NCI-H1092 (cell line): ENCODE results near the gene CYTH2.

ENCODE experiments used
- DNase-seq: peaks from one replicate; lab custom pipeline; 2025; lab: John Stamatoyannopoulos, UW

CYTH2 gene

GRCh38 chr19:48493718-48494401, 24.7 kb downstream of the CYTH2 start:
- no peak for DNase-seq

- DNase-seq = no peak
Measured at GRCh38 chr19:48495396-48495795, 26.2 kb downstream of the CYTH2 start.

DNA sequence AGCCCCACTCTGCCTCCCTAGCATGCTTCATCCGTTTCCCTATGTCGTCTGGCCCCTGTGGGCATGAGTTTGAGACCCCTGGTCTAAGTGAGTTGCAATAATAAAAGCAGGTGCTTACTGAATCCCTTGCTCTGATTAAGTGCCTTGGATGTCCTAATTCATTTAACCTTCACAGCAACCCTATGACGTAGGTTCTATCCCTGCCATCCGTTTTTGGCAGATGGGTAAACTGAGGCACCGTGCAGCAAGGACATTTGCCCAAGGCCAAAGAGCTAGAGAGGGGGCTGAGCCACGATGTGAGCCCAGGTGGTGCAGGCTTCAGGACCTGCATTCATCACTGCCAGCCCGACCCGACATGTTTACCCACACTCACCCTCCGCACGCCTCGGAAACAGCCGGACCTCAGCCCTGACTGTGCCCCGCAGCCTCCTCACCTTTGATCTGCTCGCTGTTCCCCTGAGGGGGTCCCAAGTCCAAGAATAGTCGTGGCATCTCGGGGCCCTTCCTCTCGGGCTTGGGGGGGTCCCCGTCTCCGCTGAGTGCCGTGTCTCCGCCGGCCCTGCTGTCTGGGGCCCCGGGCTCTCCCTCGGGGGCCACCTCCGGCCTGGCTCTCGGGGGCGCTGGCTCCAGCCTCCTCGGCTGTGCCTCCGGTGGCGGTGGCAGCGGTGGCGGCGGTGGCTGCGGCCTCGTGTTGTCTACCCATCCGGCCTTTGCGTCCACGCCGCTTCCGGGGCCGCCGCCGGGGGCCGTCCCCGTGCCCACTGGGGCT, 28.0 kb downstream of the CYTH2 start:
- DNase-seq = no peak

- DNase-seq = no peak
Measured at GRCh38 chr19:48497728-48498594, 28.8 kb downstream of the CYTH2 start.

DNA sequence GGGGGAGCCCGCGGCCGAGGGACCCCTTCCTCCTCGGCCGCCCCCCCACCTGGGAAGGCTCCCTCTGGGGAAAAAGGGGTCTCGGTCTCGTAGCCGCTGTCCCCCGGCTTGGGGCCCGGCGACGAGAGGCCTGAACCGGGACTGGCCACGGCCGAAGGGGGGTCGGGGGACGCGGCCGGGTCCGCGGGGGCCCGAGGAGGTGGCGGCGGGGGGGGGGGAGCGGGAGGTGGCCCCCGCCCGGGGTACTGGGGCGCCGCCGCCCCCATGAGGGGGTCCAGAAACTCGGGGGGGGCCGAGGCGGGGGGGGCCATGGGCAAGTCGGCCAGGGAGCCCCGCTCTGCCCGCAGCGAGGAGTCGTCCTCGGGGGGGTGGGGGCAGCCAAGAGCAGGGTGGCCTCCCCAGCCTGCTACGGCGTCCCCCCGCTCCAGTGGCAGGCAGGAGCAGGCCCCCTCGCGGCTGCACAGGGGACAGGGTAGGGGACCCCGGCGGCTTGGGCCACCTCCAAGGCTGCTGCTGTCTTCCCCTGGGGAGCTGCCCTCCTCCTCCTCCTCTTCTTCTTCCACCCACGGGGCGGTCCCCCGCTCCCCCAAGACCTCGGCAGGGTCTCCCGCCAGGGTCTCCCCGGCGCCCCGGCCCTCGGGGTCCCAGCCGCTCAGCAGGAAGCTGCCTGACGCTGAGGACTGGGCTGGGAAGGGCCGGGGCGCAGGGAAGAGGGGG, 29.6 kb downstream of the CYTH2 start:
- DNase-seq = no peak

DNA sequence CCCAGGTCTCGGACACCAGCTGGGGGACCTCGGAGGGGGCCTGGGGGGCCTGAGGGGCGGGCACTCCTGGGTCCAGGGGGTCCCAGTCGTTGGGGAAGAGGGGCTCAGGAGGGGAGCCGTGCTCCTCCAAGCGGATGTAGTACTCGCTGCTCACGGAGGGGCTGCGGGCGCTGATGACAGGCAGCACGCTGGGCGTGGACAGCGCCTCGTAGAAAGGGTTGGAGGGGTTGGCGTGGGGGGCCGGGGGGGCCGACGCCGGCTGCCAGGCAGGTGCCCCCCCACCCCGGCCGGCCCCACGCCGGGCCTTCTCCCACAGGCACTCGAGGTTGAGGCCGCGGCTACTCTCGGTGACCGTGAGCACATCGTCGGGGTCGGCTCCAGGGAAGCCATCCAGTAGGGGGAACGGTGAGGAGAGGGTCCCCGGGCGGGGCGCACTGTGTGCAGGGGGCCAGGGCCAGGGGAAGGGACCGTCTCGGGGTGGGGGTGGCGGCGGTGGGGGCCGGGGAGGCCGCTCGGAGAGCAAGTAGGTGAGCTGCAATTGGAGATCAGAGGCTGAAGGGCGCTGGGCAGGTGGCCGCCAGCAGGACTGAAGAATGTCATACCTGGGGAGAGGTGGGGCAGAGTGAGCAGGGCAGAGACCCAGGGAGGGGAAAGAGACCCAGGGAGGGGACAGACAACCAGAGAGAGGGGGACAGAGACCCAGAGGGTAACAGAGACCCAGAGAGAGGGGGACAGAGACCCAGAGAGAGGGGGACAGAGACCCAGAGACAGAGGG, 30.3 kb downstream of the CYTH2 start:
- DNase-seq = no peak

DNA sequence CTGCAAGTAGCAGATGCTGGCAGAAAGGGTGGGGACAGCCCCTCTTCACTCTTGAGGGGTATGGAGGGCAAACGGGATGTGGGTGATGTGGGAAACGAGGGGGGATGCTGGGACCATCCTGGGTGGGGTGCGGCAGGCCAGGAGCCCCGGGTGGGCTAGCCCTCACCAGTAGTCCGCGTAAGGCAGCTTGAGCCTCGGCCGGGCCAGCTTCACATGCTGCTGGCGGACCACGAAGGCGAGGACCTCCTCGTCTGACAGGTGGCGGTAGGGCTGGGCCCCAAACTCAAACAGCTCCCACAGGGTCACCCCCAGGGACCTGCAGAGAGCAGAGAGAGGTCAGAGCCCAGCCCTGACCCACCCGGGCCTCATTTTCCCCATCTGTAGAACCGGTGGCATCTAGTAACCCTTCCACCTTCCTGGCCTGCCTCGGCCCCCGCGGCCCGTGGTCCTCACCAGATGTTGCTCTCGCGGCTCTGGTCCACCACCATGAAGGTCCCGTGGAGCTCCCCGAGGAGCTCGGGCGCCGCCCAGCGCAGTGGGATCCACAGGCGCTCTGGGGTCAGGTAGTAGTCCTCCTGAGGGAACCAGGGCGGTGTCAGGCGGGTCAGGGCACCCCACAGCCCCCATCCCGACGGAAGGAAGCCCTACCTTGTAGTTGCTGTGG, 31.8 kb downstream of the CYTH2 start:
- DNase-seq = no peak

DNA sequence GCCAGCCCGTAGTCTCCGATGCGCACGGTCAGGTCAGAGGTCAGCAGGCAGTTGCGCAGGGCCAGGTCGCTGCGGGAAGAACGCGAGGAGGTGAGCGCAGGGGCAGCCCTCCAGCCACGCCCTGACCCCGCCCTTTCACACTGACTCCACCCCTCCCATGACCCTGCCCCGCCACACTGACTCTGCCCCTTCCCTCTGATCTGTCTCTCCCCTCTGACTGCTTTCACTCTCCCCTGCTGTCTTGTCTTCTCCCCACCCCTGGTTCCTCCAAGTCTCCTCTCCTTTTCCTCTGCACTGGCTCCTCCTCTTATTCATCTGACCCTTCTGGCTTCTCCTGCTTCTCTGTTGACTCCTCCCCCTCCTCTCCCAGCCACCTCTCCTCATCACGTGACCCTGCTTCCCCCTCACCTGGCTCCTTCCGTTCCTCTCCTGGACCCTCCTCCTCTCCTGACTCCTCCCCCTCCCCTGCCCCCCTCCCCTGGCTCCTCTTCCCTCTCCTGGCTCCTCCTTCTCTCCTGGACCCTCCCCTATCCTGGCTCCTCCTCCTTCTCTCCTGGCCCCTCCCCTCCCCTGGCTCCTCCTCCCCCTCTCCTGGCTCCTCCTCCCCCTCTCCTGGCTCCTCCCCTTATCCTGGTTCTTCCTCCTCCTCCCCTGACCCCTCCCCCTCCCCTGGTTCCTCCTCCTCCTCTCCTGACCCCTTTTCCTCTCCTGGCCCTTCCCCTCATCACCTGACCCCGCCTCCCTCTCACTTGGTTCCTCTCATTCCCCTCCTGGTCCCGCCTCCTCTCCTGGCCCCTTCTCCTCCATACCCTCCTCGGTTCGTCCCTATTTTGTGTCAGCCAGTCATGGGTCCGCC, 32.6 kb downstream of the CYTH2 start:
- DNase-seq = no peak

DNA sequence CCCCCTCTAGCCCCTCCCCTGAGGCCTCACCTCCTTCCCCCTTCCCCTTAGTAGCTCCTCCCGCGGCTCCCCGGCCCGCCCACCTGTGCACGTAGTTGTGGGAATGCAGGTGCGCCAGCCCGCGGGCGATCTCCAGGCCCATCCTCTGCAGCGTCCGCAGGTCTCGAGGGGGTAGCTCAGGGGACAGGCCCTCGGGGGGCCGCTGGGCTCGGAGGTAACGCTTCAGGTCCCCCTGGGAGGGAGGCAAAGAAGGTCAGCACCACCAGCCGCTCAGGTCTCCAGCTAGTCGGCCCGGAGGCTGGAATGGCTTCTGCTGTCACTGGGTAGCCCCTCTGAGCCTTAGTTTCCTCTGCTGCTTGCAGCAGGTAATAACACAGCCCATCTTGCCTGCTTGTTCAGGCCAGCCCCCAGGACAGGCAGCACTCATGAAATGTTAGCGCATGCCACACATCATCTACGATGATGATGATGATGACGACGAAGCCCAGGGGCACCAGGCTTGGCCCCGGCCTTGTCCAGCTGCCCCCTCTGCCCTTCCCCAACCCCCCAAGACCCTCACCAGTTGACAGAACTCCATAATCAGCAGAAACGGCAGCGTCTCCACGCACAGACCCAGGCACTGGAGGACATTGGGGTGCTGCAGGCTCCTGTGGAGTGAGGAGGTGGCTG, 33.3 kb downstream of the CYTH2 start:
- no peak for DNase-seq

DNA sequence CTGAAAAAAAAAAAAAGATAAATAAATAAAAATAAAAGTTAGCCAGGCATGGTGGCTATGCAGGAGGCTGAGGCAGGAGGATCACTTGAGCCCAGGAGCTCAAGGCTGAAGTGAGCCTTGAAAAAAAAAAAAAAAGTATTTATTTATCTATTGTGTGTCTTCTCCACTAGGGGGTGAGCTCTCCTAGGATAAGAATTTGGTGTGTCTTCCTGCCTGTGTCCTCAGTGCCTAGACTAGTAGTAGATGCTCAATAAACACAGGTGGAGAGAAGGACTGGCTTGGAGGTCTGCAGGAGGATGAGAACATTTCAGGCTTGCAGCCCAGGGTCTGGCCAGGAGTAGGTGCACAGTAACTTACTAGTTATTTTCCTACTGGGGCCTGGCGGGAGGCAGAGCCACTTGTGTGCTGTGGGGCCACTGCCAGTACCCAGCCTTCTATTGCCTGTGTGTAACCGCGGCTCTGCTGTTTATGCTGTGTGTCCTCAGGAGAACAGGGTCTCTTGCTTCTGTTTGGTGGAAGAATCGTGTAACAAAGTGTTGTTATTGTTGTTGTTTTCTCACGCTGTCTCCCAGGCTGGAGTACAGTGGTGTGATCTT, 37.1 kb downstream of the CYTH2 start:
- DNase-seq = no peak

GRCh38 chr19:48507911-48508439, 38.8 kb downstream of the CYTH2 start:
- DNase-seq = no peak

GRCh38 chr19:48508729-48509411, 39.7 kb downstream of the CYTH2 start:
- no peak for DNase-seq

DNA sequence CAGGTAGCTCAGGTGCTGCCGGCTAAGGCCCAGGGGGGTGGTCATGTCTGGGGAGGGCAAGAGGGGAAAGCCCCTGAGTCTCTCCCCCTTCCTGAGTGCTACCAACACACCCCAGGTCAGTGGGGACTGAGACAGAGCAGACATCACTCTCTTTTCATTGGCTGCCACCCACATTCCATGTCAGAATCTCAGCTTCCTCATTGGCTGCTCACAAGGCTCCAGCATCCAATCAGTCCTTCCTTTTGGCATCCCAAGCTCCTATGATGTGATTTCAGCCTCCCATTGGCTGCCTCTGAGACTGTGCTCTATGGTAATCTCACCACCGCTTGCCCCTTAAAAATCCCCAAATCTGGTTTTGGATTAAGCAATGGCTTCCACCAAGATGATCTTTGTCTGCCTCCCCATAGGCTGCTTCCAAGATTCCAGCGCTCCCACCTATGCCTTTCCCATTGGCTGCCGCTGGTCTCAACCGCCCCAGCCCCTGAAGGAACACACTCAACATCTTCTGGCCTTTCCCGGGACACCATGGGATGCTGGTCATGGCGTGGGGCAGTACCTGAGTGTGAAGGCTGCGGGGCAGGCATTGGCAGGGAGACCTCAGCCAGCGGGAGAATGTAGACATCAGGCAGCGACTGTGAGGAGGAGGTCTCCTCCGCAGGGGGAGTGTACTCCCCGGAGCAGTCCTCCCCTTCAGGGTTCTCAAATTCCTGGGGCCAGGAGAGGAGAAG, 40.5 kb downstream of the CYTH2 start:
- no peak for DNase-seq

DNA sequence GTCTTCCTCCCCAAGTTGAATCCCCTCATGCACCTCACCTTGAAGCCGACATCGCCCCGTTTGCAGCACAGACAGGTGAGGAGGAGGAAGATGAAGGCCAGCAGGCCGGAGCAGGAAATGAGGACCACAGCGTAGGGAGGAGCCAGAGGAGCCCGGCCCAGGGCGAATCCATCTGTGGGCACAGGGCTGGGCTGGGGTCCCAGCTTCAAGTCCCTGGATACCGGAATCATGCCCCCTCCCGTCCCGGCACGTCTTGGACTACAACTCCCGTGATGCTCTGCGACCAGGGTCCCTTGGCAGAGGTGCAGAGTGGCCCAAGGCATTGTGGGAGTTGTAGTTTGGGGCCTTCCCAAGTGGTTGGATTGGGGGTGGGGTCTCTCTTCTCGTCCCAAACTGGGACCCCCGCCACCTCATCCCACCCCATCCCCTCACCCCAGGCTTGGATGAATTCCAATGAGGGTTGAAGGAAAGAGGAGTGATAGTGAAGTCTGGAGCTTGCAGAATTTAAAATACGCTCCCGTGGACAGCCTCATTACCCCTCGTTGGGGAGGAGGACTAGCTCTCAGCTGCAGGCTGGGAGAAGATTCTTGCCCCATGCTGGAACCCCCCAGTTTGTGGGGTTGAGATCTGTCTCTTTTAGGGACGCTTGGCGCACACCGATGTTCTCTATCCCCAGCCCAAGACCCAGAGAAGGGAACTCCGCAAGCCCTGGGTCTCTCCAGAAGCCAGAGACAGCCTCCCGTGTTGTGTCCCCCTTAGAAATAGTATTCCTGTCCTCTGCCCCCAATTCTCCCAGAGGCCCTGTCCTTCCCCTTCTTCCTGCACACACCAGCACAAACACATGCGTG, 41.5 kb downstream of the CYTH2 start:
- DNase-seq = peak; percentile 26

DNA sequence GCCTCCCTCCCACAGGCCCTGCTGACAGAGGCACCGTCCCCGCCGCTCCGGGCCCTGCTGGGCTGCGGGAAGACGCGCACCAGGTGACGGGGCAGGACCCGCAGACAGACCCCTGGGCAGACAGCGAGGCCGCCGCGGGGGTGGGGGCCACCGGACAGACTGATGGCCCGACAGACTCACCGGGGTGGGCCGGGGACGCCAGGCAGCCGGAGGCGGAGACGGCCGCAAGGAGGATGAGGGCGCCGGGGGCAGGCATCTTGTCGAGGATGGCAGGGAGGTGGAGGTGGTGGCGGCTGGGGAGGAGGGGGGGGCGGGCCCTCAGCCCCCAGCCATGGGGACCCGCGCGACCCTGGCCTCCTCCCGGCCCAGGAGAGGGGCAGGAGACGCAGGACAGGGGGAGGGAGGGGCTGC, 42.2 kb downstream of the CYTH2 start:
- DNase-seq = no peak

DNA sequence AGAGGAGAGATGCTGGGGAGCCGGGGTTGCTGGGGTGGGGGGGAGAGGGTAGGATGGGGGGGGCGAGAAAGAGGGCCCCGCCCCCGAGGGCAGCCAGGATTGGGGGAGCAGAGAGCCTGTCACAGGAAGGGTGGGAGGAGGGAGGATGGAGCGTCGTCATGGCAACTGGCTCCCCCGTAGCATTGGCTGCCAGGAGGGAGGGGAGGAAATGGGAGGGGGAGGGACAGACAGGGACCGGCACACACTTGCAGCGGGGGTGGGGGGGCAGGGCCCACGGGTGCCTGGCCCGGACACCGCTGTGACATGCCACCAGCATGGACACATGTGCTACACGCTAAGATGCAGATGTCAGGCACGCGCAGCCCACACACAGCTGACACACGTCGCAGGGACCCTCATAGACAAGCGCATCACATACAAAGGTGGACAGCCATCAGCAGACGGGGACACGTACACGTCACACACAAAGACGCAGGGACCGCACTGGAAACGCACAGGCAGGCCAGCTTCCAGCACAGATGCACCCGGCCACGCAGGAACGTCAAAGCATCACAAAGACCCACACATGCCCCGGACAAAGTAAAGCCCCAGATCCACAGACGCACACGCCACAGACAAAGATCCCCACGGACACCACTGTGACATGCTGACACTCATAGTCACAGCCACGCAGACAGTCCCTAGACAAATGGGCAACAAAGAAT, 42.8 kb downstream of the CYTH2 start, which contains the start of gene LMTK3:
Gene LMTK3, minus strand, starts transcription at position 36 of the 704 bp plus-strand sequence. CDS start 259 bp downstream, outside the sequence.
- no peak for DNase-seq
